Skeletal muscle tissue (tissue), 4 donors: ENCODE data around the gene GYS1. TPM values are rescaled to one million over a fixed set of nuclear protein-coding genes. Genes with fewer than 3 reads are reported as not detected.

ENCODE experiments used
- H3K27ac ChIP-seq: one replicate; pipeline ENCODE4 v1.7.0; 2013; ENCODE audit warnings: mild to moderate bottlenecking, low read depth, low read length, inconsistent platforms
- H3K27me3 ChIP-seq, 3 donors: one replicate each; pipeline ENCODE4 v1.7.0; 2013; ENCODE audit warnings: low read length in 3 of 3; ENCODE audit not compliant: control insufficient read depth in 3 of 3, insufficient read depth in 3 of 3
- H3K36me3 ChIP-seq, 3 donors: one replicate each; pipeline ENCODE4 v1.7.0; 2013; ENCODE audit warnings: low read length in 3 of 3; ENCODE audit not compliant: control insufficient read depth in 3 of 3, insufficient read depth in 3 of 3
- H3K4me1 ChIP-seq, 3 donors: one replicate each; pipeline ENCODE4 v1.7.0; 2013; ENCODE audit warnings: low read length in 3 of 3, mild to moderate bottlenecking in 3 of 3; ENCODE audit not compliant: control insufficient read depth in 3 of 3, insufficient read depth in 3 of 3
- H3K4me3 ChIP-seq, 3 donors: one replicate each; pipeline ENCODE4 v1.7.0; 2013; ENCODE audit warnings: low read length in 3 of 3
- H3K9ac ChIP-seq, 3 donors: one replicate each; pipeline ENCODE4 v1.7.0; 2013; ENCODE audit warnings: low read length in 3 of 3, mild to moderate bottlenecking in 3 of 3, moderate library complexity in 2 of 3, low read depth in 1 of 3
- H3K9me3 ChIP-seq, 3 donors: one replicate each; pipeline ENCODE4 v1.7.0; 2013; ENCODE audit warnings: low read length in 3 of 3; ENCODE audit not compliant: control insufficient read depth in 3 of 3
- total RNA-seq: library from RNA; depleted of rRNA; stranded (reverse); fragments of >200 nt; gene quantifications from one replicate; pipeline ENCODE4 v1.2.3, GENCODE V29; 2014
- donor health status: Osteomylitis.

The GYS1 gene
- total RNA-seq, 1 donor from 2014 or later, result 42.8 TPM

DNA sequence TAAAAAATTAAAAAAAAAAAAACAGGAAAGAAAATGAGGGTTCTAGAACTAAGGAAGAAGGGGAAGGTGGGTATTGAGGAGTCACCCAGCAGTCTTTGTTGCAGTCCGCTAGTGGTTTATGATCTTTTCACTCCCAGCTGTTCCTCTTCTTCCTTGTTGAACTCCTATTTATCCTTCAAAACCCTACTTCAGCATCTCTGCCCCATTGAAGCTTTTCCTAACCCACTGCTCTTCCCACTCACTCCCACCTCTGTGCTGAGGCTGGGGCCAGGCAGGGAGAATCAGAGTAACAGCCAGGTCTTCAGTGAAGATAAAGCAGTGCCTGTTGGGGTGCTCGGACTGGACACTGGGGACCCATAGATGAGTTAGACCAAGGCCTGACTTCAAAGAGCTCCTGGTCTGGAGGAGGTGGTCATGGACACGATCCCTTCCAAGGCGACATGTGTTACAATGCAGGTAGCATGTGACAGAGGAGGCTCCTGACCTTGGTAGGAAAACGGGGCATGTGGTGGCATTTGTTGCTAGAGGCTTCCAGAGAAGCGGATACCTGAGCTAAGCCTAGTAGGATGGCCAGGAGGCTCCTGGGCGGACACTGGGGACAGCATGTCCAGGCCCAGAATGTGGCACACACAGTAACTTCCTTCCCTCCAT is 12.0 kb upstream of the GYS1 start:
- H3K36me3 ChIP-seq, result peaks cover 40 to 48% (median 40%) of the 10 kb centered on the region in 3 donors
- no peaks in the 10 kb centered on the region for H3K4me1 ChIP-seq
- no peak overlapping the region for H3K4me3 ChIP-seq
- H3K27me3 ChIP-seq, result no peaks in the 10 kb centered on the region
- no peak overlapping the region for H3K27ac ChIP-seq
- no peaks in the 10 kb centered on the region for H3K9me3 ChIP-seq
- H3K9ac ChIP-seq, result no peak overlapping the region

DNA sequence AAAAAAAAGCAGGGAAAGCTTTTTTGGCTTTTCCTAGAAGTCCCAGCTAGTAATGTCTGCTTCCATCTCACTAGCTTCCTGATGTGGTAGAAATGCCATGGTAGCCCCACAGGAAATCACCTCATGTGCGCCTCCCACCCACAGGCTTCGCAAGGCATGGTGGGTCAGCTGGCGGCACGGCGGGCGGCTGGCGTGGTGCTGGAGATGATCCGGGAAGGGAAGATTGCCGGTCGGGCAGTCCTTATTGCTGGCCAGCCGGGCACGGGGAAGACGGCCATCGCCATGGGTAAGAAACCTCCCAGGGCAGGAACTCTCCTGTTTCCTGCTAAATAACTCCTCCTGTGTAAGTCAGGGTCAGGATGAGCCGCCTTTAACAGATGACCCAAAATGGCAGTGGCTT is 11.0 kb upstream of the GYS1 start:
- no peak overlapping the region for H3K4me3 ChIP-seq
- no peaks in the 10 kb centered on the region for H3K9me3 ChIP-seq
- peaks cover 34 to 41% (median 36%) of the 10 kb centered on the region in 3 donors for H3K36me3 ChIP-seq
- no peak overlapping the region for H3K27ac ChIP-seq
- H3K4me1 ChIP-seq, result peaks cover 0 to 8% (median 3%) of the 10 kb centered on the region in 3 donors
- no peaks in the 10 kb centered on the region for H3K27me3 ChIP-seq
- H3K9ac ChIP-seq, result no peak overlapping the region

DNA sequence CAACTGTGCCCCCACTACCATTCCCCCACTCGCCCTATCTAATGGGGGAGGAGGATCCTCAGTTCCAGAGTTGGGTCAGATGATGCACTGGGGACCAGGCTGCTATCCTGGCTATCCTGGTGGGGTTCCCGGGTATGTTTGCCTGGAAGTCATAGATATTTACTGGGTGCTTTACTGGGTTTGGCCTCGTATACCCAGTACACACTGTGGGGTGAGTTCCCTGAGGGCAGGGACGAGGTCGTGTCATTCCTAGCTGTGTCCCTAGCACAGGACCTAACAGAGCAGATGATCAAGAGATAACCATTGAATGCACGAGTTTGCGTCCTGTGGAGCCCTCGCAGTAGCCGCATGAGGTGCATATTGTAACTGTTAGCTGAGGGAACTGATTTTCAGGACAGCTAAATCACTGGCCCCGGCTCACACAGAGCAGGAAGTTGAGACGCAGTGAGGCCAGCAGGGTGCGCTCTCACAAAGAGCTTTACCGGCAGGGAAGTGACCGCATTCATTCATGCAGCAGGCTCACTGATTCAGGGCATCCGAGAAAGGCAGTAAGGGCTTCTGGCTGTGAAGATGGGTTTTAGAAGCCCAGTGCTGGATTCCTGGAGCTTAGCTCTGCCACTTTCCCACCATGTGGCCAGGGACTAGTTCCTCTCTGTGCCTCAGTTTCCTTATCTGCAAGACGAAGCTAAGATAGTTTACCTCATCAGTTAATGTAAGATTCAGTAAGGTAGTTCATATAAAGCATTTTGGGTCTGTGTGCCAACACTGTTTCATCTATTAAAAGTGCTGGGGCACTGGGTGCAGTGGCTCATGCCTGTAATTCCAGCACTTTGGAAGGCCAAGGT is 6.6 kb upstream of the GYS1 start:
- Histone ChIP-seq H3K27ac (no peak overlapping the region), H3K9ac (peak overlapping the region in 1 of 3 donors; percentile 45)

DNA sequence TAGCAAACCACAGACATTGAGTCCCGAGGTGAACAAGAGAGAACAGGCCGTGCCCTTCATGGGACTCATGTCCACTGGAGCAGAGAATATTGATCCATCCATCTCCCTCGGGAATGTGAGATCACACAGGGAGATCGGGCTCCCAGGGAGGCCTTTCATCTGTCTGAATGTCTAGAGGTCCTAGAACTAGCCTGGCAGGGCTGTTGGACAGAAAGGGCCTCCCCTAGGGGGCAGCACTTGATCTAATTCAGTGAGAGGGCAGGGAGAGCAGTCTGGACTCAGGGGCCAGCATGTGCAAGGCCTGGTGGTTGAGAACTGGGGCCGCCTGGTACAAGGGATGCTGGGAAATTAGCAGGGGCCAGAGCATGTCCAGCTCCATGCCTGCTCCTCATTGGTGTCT is 4.9 kb upstream of the GYS1 start:
- peak overlapping the region; percentile 30 for H3K27ac ChIP-seq
- peaks cover 12 to 29% (median 26%) of the 10 kb centered on the region in 3 donors for H3K4me1 ChIP-seq
- no peak overlapping the region for H3K4me3 ChIP-seq
- no peaks in the 10 kb centered on the region for H3K9me3 ChIP-seq
- H3K27me3 ChIP-seq, result no peaks in the 10 kb centered on the region
- peak overlapping the region in 1 of 3 donors; percentile 40 for H3K9ac ChIP-seq
- H3K36me3 ChIP-seq, result peaks cover 0 to 4% (median 4%) of the 10 kb centered on the region in 3 donors

More for the DNA sequence above, 6.6 kb upstream of the GYS1 start:
- peaks cover 11 to 15% (median 11%) of the 10 kb centered on the region in 3 donors for H3K36me3 ChIP-seq
- no peaks in the 10 kb centered on the region for H3K9me3 ChIP-seq
- H3K27me3 ChIP-seq, result no peaks in the 10 kb centered on the region
- no peak overlapping the region for H3K4me3 ChIP-seq
- peaks cover 5 to 19% (median 16%) of the 10 kb centered on the region in 3 donors for H3K4me1 ChIP-seq

DNA sequence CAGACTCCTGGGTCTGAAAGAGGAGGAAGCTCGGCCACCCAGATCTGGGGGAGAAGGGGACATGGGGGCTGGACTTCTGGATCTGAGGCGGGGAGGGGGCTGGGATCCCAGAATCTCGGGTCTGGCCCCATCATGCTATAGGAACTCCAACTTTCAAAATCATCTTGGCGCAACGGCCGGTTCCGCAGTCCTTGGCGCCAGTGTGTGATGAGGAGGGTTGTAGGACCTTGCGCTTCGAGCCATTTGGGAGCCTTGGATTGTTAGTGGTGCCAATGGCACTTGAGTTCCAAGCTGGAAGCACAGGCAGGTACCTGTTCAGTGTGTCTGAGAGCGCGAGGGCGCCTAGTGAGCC is 902 bp upstream of the GYS1 start:
- Histone ChIP-seq H3K27me3 (no peaks in the 10 kb centered on the region), H3K4me3 (peak overlapping the region; percentile 91 to 98 (median 97)), H3K36me3 (peaks cover 0 to 18% (median 9%) of the 10 kb centered on the region in 3 donors), H3K9me3 (no peaks in the 10 kb centered on the region), H3K27ac (peak overlapping the region; percentile 98), H3K9ac (peak overlapping the region; percentile 82 to 89 (median 84)), H3K4me1 (peaks cover 41 to 54% (median 47%) of the 10 kb centered on the region in 3 donors)

DNA sequence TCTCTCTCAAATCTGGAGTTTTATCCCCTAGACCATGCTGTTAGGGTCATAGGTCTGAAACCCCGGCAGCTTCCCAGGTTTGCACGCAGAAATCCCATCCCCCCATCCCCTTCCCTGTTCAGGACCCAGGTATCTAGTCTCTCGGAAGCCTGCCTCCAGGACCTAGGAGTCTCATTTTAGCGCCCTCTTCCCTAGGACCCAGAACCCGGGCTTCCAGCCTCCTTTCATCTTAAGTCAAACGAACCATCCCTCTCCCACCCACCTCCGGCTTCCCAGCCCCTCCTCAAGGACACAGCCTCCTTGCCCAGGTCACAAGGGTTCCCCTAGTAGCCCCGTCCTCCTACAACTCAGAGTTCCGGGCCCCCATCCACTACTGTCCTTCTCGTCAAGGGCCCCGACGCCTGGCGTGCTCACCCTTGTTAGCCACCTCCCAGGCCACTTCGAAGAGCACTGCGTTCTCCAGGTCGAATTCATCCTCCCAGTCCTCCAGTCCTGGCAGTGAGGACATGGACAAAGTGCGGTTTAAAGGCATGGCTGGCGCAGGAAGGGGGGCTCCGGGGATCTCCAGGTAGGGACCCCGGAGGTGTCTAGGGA is 431 bp downstream of the GYS1 start:
- Histone ChIP-seq H3K9me3 (no peaks in the 10 kb centered on the region), H3K4me3 (peak overlapping the region; percentile 97 to 99 (median 98)), H3K4me1 (peaks cover 50 to 63% (median 54%) of the 10 kb centered on the region in 3 donors), H3K9ac (peak overlapping the region; percentile 99 to 100 (median 100)), H3K36me3 (peaks cover 9 to 28% (median 17%) of the 10 kb centered on the region in 3 donors), H3K27me3 (no peaks in the 10 kb centered on the region), H3K27ac (peak overlapping the region; percentile 98)

DNA sequence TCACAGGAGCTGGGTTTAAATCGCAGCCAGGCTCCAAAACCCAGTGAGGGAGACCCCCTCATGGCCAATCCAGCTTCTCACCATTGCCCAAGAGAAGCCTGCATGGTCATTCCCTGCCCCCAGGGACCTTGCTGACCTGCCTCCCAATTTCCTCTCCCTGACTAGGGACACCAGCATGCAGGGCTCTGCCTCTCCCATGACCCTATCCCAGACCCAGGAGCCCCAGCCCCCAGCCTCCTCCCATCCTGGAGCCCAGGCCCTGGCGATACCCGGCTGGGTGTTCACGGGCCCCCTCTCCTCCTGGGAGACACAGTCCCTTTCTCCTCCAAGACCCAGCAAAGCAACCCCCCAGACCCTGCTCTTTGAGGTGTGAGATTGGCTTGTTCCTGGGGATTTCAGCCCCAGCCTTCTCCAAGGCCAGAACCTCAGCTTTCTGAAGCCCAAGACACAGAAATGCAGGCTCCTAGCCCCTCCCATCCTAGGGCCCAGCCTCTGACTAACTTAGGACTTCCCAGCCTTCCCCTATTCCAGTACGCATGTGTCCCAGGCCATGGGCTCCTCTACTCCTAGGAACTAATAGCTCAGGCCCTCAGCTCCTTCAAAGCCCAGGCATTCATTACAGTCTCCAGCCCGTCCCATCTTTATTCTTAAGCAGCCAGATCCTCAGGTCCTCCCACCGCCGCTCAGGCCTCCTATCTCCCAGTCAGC is 1.1 kb downstream of the GYS1 start:
- H3K36me3 ChIP-seq, result peaks cover 12 to 32% (median 21%) of the 10 kb centered on the region in 3 donors
- H3K27me3 ChIP-seq, result no peaks in the 10 kb centered on the region
- peak overlapping the region; percentile 99 to 100 (median 100) for H3K9ac ChIP-seq
- H3K4me3 ChIP-seq, result peak overlapping the region; percentile 97 to 99 (median 98)
- H3K4me1 ChIP-seq, result peaks cover 55 to 67% (median 61%) of the 10 kb centered on the region in 3 donors
- peak overlapping the region; percentile 98 for H3K27ac ChIP-seq
- H3K9me3 ChIP-seq, result no peaks in the 10 kb centered on the region

DNA sequence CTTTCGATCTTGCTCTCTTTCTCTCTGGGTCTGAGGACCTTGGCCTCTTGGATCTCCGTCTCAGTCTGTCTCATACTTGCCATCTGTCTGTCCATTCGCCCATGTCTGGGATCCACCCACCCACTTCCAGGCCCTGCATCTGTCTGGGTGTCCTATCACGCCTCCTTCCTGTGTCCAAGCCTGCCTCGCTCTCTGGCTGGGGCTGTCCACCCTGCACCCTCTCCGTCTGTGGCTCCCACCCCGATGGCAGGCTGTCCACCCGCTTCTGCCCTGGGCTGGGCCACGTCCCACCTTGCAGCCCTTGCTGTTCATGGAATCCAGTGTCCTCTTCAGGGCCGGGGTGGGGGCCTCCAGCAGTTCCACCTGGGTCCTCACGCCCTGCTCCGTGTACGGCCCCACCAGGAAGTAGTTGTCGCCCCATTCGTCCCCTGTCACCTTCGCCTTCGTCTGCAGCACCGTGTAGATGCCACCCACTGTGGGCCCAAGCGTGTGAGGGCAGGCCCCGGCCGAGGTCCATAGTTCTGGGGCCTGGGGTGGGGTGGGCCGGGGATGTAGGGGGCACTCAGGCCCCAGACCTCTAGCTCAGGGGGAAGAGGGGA is 2.0 kb downstream of the GYS1 start:
- H3K36me3 ChIP-seq, result peaks cover 18 to 34% (median 24%) of the 10 kb centered on the region in 3 donors
- H3K4me3 ChIP-seq, result peak overlapping the region; percentile 63 to 99 (median 98)

DNA sequence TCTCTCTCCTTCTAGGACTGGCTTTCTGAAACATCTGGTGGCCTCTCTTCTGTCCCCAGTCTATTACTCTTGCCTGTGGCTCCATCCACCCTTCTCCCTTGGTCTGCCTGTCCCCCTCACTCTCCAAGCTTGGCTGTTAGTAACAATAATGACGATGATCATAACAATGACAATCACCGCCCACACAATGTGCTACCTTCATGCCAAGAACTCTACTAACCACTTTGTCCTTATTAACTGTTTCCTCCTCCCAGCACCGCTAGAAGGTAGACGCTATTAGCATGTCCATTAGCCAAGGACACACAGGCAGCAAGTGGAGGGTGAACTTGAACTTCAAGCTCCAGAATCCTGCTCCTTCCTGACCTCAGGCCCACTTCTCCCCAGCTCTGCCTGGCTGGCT is 2.7 kb downstream of the GYS1 start:
- Histone ChIP-seq H3K9me3 (no peaks in the 10 kb centered on the region), H3K36me3 (peaks cover 25 to 41% (median 31%) of the 10 kb centered on the region in 3 donors), H3K9ac (peak overlapping the region; percentile 99 to 100 (median 100)), H3K4me3 (peak overlapping the region; percentile 66 to 99 (median 98)), H3K27me3 (no peaks in the 10 kb centered on the region), H3K27ac (peak overlapping the region; percentile 98), H3K4me1 (peaks cover 64 to 81% (median 75%) of the 10 kb centered on the region in 3 donors)

More for the DNA sequence above, 2.0 kb downstream of the GYS1 start:
- peak overlapping the region; percentile 98 for H3K27ac ChIP-seq
- H3K4me1 ChIP-seq, result peaks cover 61 to 74% (median 67%) of the 10 kb centered on the region in 3 donors
- no peaks in the 10 kb centered on the region for H3K27me3 ChIP-seq
- no peaks in the 10 kb centered on the region for H3K9me3 ChIP-seq
- peak overlapping the region; percentile 99 to 100 (median 100) for H3K9ac ChIP-seq
